ENCODE results near the gene GPR18.

The GPR18 gene

DNA sequence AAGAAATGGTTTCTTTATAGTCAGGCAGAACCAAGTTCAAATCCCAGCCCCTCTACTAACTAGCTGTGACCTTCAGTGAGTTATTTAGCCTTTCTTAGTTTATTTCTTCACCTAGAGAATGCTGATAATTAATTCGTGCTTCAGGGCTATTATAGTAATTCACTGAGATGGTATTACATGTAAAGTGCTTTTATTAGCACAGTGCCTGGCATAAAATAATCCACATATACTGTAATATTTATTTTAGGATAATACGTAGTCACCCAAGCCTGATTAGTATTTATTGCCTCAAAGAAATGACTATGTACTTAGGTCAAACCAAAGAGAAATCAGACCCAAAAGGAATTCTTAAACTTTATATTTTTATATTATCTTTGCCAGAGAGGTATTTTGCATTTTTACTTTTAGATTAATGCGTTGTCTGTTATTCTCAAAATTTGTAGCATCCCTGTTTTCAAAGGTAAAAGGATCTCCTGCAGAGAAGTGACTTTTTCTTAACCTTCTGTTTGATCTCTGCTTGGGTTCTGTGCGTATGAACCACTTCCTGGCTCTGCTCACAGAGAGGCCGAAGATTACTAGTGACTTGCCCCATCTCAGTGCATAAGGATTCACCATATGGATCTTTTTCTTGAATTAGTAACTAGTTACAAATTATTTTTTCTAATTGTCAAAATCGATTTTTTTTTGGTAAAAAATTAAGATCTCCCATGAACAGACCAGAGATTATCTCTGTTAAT is 37.8 kb downstream of the GPR18 start:
- in situ Hi-C loops (cut with HindIII; ENCODE audit: low pct_ligation_motif_present, low sequenced_read_pairs): no loop called here
- Histone ChIP-seq H3K4me3 (ENCODE audit: low read depth, low read length) (no peak overlapping the region), H3K36me3 (replicated peaks) (no peaks in the 10 kb centered on the region), H3K27me3 (replicated peaks) (no peaks in the 10 kb centered on the region), H3K27ac (no peak overlapping the region)
- DNase-seq: peak; percentile 38
- TF ChIP-seq CTCF (IDR thresholded peaks at IDR 0.05; ENCODE audit: low read depth, low read length, missing control alignments): no peak

DNA sequence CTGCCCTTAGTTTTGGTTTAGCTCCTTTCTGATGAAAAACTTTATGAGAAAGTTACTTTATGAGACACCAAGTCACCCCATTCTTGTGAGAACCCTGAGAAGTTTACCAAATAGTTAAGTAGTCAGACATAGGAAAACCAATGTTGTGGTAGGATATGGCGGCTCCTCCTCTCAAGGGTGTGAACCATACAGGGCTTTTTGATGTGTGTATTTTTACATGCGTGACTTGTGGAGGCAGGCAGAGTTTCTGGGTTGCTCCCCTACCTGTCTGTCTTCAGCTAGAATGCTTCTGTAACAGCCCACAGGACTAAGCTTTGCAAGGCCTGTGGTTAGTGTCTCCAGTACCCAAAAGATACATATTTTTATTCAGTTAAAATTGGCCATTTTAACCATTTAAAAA is 39.2 kb downstream of the GPR18 start:
- Histone ChIP-seq H3K27ac (no peak overlapping the region), H3K4me3 (ENCODE audit: low read depth, low read length) (no peak overlapping the region), H3K27me3 (replicated peaks) (no peaks in the 10 kb centered on the region), H3K36me3 (replicated peaks) (no peaks in the 10 kb centered on the region)
- in situ Hi-C loops (cut with HindIII; ENCODE audit: low pct_ligation_motif_present, low sequenced_read_pairs): no loop called here
- TF ChIP-seq CTCF (IDR thresholded peaks at IDR 0.05; ENCODE audit: low read depth, low read length, missing control alignments): no peak
- DNase-seq: no peak

GRCh38 chr13:99218545-99218944 is 39.6 kb downstream of the GPR18 start:
- TF ChIP-seq CTCF (IDR thresholded peaks at IDR 0.05; ENCODE audit: low read depth, low read length, missing control alignments): no peak
- in situ Hi-C loops (cut with HindIII; ENCODE audit: low pct_ligation_motif_present, low sequenced_read_pairs): no loop called here
- no peak for DNase-seq
- no peaks in the 10 kb centered on the region for H3K27me3 ChIP-seq (replicated peaks)
- no peak overlapping the region for H3K27ac ChIP-seq
- H3K36me3 ChIP-seq (replicated peaks): no peaks in the 10 kb centered on the region
- no peak overlapping the region for H3K4me3 ChIP-seq (ENCODE audit: low read depth, low read length)

GRCh38 chr13:99218126-99218525 is 40.1 kb downstream of the GPR18 start:
- H3K36me3 ChIP-seq (replicated peaks): no peaks in the 10 kb centered on the region
- in situ Hi-C loops (cut with HindIII; ENCODE audit: low pct_ligation_motif_present, low sequenced_read_pairs): no loop called here
- H3K27me3 ChIP-seq (replicated peaks): no peaks in the 10 kb centered on the region
- H3K27ac ChIP-seq: no peak overlapping the region
- DNase-seq: no peak
- no peak for TF ChIP-seq CTCF (IDR thresholded peaks at IDR 0.05; ENCODE audit: low read depth, low read length, missing control alignments)
- no peak overlapping the region for H3K4me3 ChIP-seq (ENCODE audit: low read depth, low read length)

DNA sequence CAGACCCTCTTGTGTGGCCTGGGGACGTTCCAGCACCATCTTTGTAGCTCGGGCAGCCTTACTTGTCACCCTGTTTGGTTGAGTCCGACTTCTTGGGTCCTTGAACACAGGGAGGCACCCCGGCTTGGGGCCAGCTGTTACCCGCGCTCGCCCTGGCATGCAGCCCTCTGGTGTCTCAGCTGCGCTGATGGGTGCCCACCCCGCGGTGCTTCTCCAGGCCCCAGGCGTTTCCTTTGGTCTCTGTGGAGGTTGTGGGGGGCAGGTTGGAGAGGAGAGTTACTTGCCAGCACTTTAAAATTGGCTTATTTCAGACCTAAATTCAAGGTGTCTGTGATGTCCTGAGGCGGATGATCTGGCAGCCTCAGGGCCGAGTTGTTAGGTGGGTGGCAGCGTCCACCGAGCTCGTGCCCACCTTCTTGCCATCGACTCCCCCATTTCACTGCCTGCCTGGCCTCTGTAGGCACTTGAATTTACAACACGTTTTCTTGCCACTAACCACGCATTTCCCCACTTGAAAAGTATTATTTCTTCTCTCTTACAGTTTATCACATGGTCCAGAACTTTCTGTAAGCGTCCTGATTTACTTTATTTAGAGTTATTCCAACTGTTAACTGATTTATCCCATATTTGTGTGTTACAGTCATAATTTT is 40.6 kb downstream of the GPR18 start:
- Histone ChIP-seq H3K27ac (no peak overlapping the region), H3K36me3 (replicated peaks) (no peaks in the 10 kb centered on the region), H3K4me3 (ENCODE audit: low read depth, low read length) (no peak overlapping the region), H3K27me3 (replicated peaks) (no peaks in the 10 kb centered on the region)
- DNase-seq: no peak
- in situ Hi-C loops (cut with HindIII; ENCODE audit: low pct_ligation_motif_present, low sequenced_read_pairs): no loop called here
- no peak for TF ChIP-seq CTCF (IDR thresholded peaks at IDR 0.05; ENCODE audit: low read depth, low read length, missing control alignments)

Measured in brain microvascular endothelial cell (primary cell).